Mucosa of gallbladder (tissue), 1 donor: ENCODE data around the gene NBAS. TPM values are rescaled to one million over a fixed set of nuclear protein-coding genes. Genes with fewer than 3 reads are reported as not detected.
"Not testable (repeated sequence)": the region's sequence is repeated elsewhere in the genome, so short reads cannot be mapped to it uniquely, and the experiment has no call there.

Experiments
- DNase-seq: peaks from one replicate; pipeline ENCODE4 v3.0.0-alpha.2; 2020; ENCODE audit warnings: low spot score
- total RNA-seq: library from RNA; stranded (reverse); gene quantifications from one replicate; pipeline ENCODE4 v1.2.1, GENCODE V29; 2021
- donor health status: DM: no; HTN: no; CAD: no.

NBAS gene
- total RNA-seq, 1 donor from 2014 or later, result 52.7 TPM

- no peak for DNase-seq
Observed at GRCh38 chr2:15527074-15527739, 33.9 kb downstream of the NBAS start.

GRCh38 chr2:15521641-15522181, 39.4 kb downstream of the NBAS start:
- no peak for DNase-seq

DNA sequence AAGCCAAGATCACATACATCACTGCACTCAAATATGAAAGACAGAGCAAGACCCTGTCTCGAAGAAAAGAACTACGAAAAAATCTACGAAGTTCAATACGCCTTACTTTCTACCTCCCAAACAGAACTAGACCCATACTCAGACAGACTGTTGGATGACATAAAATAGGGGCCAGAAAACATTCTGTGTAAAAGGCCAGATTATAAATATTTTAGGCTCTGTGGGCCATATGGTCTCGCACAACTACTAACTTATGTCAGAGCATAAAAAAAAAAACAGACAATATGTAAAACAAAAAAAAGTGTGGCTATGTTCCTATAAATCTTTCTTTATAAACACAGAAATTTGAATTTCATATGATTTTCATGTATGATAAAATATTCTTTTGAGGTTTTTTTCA, 40.8 kb downstream of the NBAS start:
- DNase-seq, result no peak

- not testable (repeated sequence) for DNase-seq
Observed at GRCh38 chr2:15518759-15519158, 42.4 kb downstream of the NBAS start.

DNA sequence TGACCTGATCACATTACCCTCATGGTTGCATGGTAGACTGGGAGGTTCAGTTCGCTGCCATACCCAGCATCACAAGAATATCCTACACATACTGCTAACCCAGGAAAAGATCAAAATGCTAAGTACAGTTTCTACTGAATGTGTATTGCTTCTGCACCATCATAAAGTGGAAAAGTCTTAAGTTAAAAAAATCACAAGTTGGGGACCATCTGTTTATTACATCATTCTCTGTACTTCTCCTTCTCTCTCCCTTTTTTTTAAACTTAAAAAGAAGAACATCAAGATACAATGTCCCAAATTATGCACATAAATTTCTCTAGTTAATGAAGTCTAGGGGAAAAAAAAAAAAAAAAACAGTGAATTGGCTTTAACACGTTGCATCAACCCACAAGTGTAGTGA, 43.3 kb downstream of the NBAS start:
- DNase-seq, result no peak

DNA sequence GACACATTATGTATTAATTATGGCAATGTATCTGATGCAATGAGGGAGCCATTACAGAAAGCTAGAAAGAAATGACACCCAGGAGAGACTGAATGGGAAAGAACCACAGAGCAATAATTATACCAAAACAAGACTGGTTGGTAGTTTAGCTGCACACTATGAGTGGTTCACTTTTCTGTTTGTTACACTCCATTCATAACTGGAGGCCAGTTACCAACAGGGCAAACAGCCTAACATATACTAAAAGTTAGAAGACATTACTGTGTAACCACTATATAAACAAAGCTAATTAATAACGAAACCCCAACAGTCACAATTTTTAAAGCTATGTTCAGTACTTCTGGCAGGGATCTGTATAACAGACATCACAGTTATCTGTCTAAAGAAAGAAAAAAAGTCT, 49.4 kb downstream of the NBAS start:
- no peak for DNase-seq

GRCh38 chr2:15510552-15510951, 50.6 kb downstream of the NBAS start:
- DNase-seq, result no peak

DNA sequence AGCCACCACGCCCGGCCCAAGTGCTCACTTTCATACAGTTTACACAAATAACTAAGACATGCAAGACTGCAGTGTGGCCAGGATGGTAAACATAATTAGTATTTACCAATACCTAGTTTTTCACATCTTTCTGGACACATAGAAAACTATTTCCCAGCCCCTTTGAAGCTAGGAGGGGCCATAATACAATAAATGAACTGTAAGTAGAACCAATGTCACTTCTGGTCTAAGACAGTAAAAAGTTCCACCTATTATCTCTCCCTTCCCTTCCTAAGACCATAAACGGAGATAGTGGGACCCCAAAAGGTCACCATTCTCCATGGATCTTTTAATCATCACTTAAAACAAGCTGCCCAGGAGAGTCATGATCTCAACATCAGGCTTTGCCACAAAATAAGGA, 51.0 kb downstream of the NBAS start:
- no peak for DNase-seq

- no peak for DNase-seq
Observed at GRCh38 chr2:15507697-15508096, 53.4 kb downstream of the NBAS start.

DNA sequence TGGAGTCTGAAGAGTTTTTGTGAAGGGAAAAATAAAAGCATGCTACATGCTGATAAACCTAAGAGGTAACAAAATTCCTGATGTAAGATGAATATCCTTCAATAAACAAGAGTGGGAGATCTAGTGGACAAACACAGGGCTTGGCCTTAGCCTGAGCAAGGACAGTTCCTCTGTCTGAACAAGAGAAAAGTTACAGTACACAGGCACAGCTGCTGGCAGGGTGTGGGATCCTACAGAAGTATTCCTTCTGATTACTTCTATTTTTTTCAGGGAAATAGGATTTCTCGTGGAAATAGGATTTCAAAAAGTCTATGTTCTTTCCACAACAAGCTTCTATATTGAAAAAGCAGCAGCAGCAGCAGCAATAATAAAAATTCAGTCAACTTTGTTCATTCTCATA, 54.1 kb downstream of the NBAS start:
- DNase-seq, result no peak

- no peak for DNase-seq
Observed at GRCh38 chr2:15506229-15506819, 54.8 kb downstream of the NBAS start.

- DNase-seq, result no peak
Observed at GRCh38 chr2:15504882-15505663, 56.1 kb downstream of the NBAS start.

- DNase-seq, result not testable (repeated sequence)
Observed at GRCh38 chr2:15499251-15499650, 61.9 kb downstream of the NBAS start.

- DNase-seq, result no peak
Observed at GRCh38 chr2:15498554-15498953, 62.6 kb downstream of the NBAS start.

DNA sequence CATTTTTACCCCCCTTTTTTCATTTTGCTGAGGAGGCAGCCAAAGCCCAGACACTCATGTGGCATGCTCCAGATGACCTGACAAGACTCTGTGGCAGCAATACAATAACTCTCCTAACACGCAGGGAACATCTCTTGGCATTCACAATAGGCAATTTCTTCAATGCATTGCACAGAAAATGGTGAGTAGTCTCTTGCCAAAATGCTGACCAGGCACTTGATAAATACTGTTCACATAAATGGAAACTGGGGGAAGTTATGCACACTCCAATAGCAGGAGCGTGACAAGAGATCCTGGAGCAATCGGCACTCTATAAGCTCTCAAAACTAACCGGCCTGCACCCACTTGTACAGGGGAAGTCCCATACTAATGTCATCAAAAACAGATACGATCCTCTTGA, 66.3 kb downstream of the NBAS start:
- no peak for DNase-seq

DNA sequence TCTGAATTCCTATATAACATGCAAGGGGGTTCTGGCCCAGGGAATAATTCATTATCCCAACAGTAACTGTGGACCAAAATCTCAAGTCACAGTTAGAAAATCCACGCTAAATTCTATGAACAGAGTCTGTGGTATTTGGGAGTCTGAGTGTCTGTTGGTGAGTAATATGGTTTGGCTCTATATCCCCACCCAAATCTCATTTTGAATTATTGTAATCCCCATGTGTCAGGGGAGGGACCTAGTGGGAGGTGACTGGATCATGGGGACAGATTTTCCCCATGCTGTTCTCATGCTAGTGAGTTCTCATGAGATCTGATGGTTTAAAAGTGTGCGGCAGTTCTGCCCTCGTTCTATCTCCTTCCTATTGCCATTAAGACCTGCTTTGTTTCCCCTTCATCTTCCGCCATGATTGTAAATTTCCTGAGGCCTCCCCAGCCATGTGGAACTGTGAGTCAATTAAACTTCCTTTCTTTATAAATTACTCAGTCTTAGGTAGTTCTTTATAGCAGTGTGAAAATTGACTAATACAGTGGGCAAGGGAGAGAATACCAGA, 68.3 kb downstream of the NBAS start:
- DNase-seq, result no peak

GRCh38 chr2:15486770-15487169, 74.4 kb downstream of the NBAS start:
- no peak for DNase-seq

DNA sequence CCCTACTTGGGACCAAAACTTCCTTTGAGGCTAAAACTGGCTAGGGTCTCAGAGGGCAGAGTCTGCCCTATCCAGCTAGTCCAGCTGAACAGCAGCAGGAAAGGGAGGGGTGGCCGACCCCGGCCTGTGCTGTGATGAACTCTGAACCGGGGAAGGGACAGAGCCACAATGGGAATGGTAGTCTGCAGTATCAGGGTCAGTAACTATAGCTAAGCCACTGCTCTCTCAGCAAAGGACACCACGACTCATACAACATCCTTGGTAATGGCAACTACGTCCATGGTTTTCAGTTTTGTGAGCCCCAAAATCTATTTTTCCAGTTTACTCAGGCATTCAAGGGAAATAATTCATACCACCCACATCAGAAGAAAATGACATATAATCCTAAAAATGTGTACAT, 75.2 kb downstream of the NBAS start:
- no peak for DNase-seq

DNA sequence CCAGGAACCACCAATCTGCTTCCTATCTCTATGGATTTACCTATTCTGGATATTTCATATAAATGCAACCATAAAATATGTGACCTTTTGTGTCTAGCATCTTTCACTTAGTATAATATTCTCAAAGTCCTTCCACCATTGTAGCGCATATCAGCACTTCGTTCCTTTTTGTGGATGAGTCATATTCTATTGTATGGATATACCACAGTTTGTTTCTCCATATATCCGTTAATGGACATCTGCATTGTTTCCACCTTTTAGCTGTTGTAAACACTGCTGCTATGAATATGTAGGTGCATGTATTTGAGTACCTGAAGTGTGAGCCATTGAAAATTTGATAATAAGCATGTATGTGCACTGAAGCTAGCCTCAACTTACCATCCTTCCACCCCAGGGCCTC, 80.1 kb downstream of the NBAS start:
- no peak for DNase-seq

GRCh38 chr2:15480552-15480951, 80.6 kb downstream of the NBAS start:
- no peak for DNase-seq

GRCh38 chr2:15472876-15473275, 88.3 kb downstream of the NBAS start:
- no peak for DNase-seq

- no peak for DNase-seq
Observed at GRCh38 chr2:15472133-15472532, 89.0 kb downstream of the NBAS start.

DNA sequence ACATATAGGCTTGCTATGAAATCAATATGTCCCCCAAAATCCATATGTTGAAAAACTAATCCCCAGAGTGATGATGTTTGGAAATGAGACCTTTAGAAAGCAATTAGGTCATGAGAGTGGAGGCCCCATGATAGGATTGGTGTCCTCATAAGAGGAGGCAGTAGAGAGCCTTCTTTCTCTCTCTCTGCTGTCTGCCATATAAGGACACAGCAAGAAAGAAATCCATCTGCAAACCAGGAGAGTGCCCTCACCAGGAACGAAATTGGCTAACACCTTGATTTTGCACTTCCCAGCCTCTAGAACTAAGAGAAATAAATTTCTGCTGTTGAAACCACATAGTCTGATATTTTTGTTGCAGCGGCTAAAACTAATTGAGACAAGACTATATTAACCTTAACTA, 89.5 kb downstream of the NBAS start:
- no peak for DNase-seq
